KOPT-K1 (cell line): ENCODE measurements around the gene BOLA3.
"Not testable (repeated sequence)": the region's sequence is repeated elsewhere in the genome, so short reads cannot be mapped to it uniquely, and the experiment has no call there.

Source experiments
- H3K27ac ChIP-seq: fragments of 200-600 bp; sonication (generic); 2 replicates; pipeline ENCODE4 v1.5.1; 2016; ENCODE audit warnings: antibody characterized with exemption, mild to moderate bottlenecking, low read depth, low read length; ENCODE audit not compliant: poor library complexity, severe bottlenecking
- H3K36me3 ChIP-seq: fragments of 200-600 bp; sonication (generic); 2 replicates; pipeline ENCODE4 v1.5.1; 2017; ENCODE audit warnings: antibody characterized with exemption, mild to moderate bottlenecking, low read length, moderate library complexity; ENCODE audit not compliant: insufficient read depth
- H3K9me3 ChIP-seq: fragments of 200-600 bp; sonication (generic); 2 replicates; pipeline ENCODE4 v1.5.1; 2017; ENCODE audit warnings: antibody characterized with exemption, low read length, mild to moderate bottlenecking; ENCODE audit not compliant: insufficient read depth, poor library complexity, severe bottlenecking

BOLA3 gene

GRCh38 chr2:74147727-74148456 lies at the start of gene BOLA3:
BOLA3 (minus strand) TSS chr2:74147912; CDS start chr2:74147874, 38 bp downstream.
- Histone ChIP-seq H3K36me3 (peaks cover 41% of the 10 kb centered on the region), H3K9me3 (no peaks in the 10 kb centered on the region), H3K27ac (peak within 1 kb of the TSS; percentile 69)

- peaks cover 13% of the 10 kb centered on the region for H3K36me3 ChIP-seq
- H3K9me3 ChIP-seq, result peaks cover 1% of the 10 kb centered on the region
- peak overlapping the region; percentile 1 for H3K27ac ChIP-seq
Measured at GRCh38 chr2:74197049-74197448, 49.3 kb upstream of the BOLA3 start.

GRCh38 chr2:74194799-74195198 lies 47.1 kb upstream of the BOLA3 start:
- no peak overlapping the region for H3K27ac ChIP-seq
- no peaks in the 10 kb centered on the region for H3K36me3 ChIP-seq
- H3K9me3 ChIP-seq, result peaks cover 6% of the 10 kb centered on the region

GRCh38 chr2:74191596-74192380 lies 44.1 kb upstream of the BOLA3 start:
- peaks cover 6% of the 10 kb centered on the region for H3K9me3 ChIP-seq
- H3K36me3 ChIP-seq, result no peaks in the 10 kb centered on the region
- H3K27ac ChIP-seq, result no peak overlapping the region

- Histone ChIP-seq H3K9me3 (peaks cover 6% of the 10 kb centered on the region), H3K27ac (no peak overlapping the region)
Measured at GRCh38 chr2:74188696-74189095, 41.0 kb upstream of the BOLA3 start.

GRCh38 chr2:74188018-74188601 lies 40.4 kb upstream of the BOLA3 start:
- H3K27ac ChIP-seq, result no peak overlapping the region
- H3K9me3 ChIP-seq, result peaks cover 6% of the 10 kb centered on the region
- H3K36me3 ChIP-seq, result no peaks in the 10 kb centered on the region

More at GRCh38 chr2:74188696-74189095, 41.0 kb upstream of the BOLA3 start:
- H3K36me3 ChIP-seq, result no peaks in the 10 kb centered on the region

- not testable (repeated sequence) for H3K27ac ChIP-seq, H3K9me3 ChIP-seq, H3K36me3 ChIP-seq
Measured at GRCh38 chr2:74186706-74187105, 39.0 kb upstream of the BOLA3 start.

GRCh38 chr2:74186038-74186437 lies 38.3 kb upstream of the BOLA3 start:
- H3K9me3 ChIP-seq, result no peaks in the 10 kb centered on the region
- no peak overlapping the region for H3K27ac ChIP-seq
- no peaks in the 10 kb centered on the region for H3K36me3 ChIP-seq

- Histone ChIP-seq H3K27ac (no peak overlapping the region), H3K36me3 (no peaks in the 10 kb centered on the region), H3K9me3 (no peaks in the 10 kb centered on the region)
Measured at GRCh38 chr2:74183878-74184277, 36.2 kb upstream of the BOLA3 start.

GRCh38 chr2:74181739-74182138 lies 34.0 kb upstream of the BOLA3 start:
- Histone ChIP-seq H3K36me3 (peaks cover 7% of the 10 kb centered on the region), H3K27ac (no peak overlapping the region), H3K9me3 (peaks cover 2% of the 10 kb centered on the region)

GRCh38 chr2:74179063-74179865 lies 31.6 kb upstream of the BOLA3 start:
- H3K27ac ChIP-seq, result peak overlapping the region; percentile 92
- peaks cover 4% of the 10 kb centered on the region for H3K9me3 ChIP-seq
- peaks cover 26% of the 10 kb centered on the region for H3K36me3 ChIP-seq

- Histone ChIP-seq H3K27ac (peak within 1 kb of the TSS; percentile 92), H3K36me3 (peaks cover 26% of the 10 kb centered on the region), H3K9me3 (peaks cover 4% of the 10 kb centered on the region)
Measured at GRCh38 chr2:74178211-74179062, 30.7 kb upstream of the BOLA3 start, which contains the start of gene MOB1A. MOB1A (minus strand) TSS chr2:74178879; CDS start chr2:74178674, 205 bp downstream.

- peaks cover 32% of the 10 kb centered on the region for H3K36me3 ChIP-seq
- peaks cover 4% of the 10 kb centered on the region for H3K9me3 ChIP-seq
- peak overlapping the region; percentile 92 for H3K27ac ChIP-seq
Measured at GRCh38 chr2:74177696-74178095, 30.0 kb upstream of the BOLA3 start.

GRCh38 chr2:74174909-74175308 lies 27.2 kb upstream of the BOLA3 start:
- Histone ChIP-seq H3K27ac (no peak overlapping the region), H3K9me3 (peaks cover 4% of the 10 kb centered on the region), H3K36me3 (peaks cover 60% of the 10 kb centered on the region)
